BLaER1 (cell line): ENCODE measurements around the gene RBM7.

Experiments used
- H3K27ac ChIP-seq: shearing (Covaris generic); formaldehyde crosslinking; 2 replicates; pipeline ENCODE4 v1.8.1; 2022
- H3K27me3 ChIP-seq: shearing (Covaris generic); formaldehyde crosslinking; 2 replicates; pipeline ENCODE4 v1.8.1; 2022
- H3K36me3 ChIP-seq: shearing (Covaris generic); formaldehyde crosslinking; 2 replicates; pipeline ENCODE4 v1.8.1; 2022
- H3K4me1 ChIP-seq: shearing (Covaris generic); formaldehyde crosslinking; 2 replicates; pipeline ENCODE4 v1.8.1; 2022
- H3K4me2 ChIP-seq: shearing (Covaris generic); formaldehyde crosslinking; 2 replicates; pipeline ENCODE4 v1.8.1; 2022
- H3K4me3 ChIP-seq: shearing (Covaris generic); formaldehyde crosslinking; 2 replicates; pipeline ENCODE4 v1.8.1; 2022
- H3K9ac ChIP-seq: shearing (Covaris generic); formaldehyde crosslinking; 2 replicates; pipeline ENCODE4 v1.8.1; 2022
- H3K9me3 ChIP-seq: shearing (Covaris generic); formaldehyde crosslinking; 2 replicates; pipeline ENCODE4 v1.8.1; 2022
- H4K20me1 ChIP-seq: shearing (Covaris generic); formaldehyde crosslinking; 2 replicates; pipeline ENCODE4 v1.8.1; 2022
- Cebpa-rat ChIP-seq: shearing (Covaris generic); IDR thresholded peaks from 2 replicates; pipeline ENCODE4 v1.8.1; 2022

Gene RBM7

GRCh38 chr11:114395736-114396135, 4.7 kb upstream of the RBM7 start:
- peaks cover 14% of the 10 kb centered on the region for H3K4me1 ChIP-seq
- H3K9ac ChIP-seq, result no peak overlapping the region
- no peaks in the 10 kb centered on the region for H3K36me3 ChIP-seq
- no peaks in the 10 kb centered on the region for H3K27me3 ChIP-seq
- no peaks in the 10 kb centered on the region for H3K9me3 ChIP-seq
- no peak for TF ChIP-seq Cebpa-rat
- H3K27ac ChIP-seq, result no peak overlapping the region
- H3K4me2 ChIP-seq, result no peak overlapping the region
- H4K20me1 ChIP-seq, result no peaks in the 10 kb centered on the region
- H3K4me3 ChIP-seq, result no peak overlapping the region

DNA sequence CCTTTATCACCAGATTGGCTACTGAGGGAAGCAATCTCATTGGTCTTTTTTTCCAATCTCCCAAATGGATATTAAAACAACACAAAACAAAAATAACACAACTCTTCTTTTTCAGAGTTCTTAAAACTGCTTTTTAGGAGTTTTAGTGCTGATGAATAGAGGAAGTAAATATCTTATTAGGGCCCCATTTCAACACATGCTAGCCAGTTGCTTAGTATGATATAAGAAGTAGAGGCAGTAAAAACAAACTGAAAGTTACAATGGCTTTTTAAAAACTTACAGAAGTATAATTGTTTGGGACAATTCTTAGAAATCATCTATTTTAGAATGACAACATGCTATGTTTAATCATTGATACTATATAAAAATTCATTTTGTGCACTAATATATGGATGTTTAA, 3.5 kb upstream of the RBM7 start:
- Histone ChIP-seq H3K4me3 (no peak overlapping the region), H3K4me2 (no peak overlapping the region), H3K4me1 (peaks cover 19% of the 10 kb centered on the region), H3K27me3 (no peaks in the 10 kb centered on the region), H3K9ac (no peak overlapping the region), H4K20me1 (peaks cover 6% of the 10 kb centered on the region; the same call in 1 of the 2 replicates), H3K36me3 (no peaks in the 10 kb centered on the region), H3K27ac (no peak overlapping the region), H3K9me3 (no peaks in the 10 kb centered on the region)
- TF ChIP-seq Cebpa-rat, result no peak

GRCh38 chr11:114397349-114397982, 3.0 kb upstream of the RBM7 start:
- no peak overlapping the region for H3K27ac ChIP-seq
- no peak for TF ChIP-seq Cebpa-rat
- H3K9ac ChIP-seq, result no peak overlapping the region

DNA sequence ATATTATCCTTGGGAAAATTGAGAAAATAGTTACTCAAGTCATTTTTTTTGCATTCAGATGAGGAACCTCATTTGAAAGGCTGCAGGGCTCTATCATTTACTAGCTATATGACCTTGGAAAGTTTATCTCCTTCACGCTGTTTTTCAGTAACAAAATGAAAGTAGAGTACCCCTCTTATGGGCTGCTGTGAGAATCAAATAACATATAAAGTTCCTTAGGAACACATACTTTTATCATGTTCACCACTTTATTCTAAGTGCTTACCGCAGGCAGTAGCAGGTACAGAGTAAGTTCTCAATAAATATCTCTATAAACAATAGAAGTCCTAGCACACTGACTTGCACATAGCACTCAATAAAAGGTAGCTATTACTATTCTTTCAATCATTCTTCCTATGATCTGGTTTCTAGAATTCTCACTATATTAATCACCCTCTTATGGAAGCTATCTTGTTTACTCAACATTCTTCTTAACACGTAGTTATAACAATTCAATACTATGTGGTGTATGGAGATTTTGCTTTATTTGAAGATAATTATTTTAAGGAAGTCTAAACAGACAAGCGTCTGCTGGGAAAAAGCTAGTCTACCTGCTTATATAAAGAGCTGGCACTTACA, 2.1 kb upstream of the RBM7 start:
- H3K9ac ChIP-seq, result no peak overlapping the region

More at GRCh38 chr11:114397349-114397982, 3.0 kb upstream of the RBM7 start:
- Histone ChIP-seq H3K9me3 (no peaks in the 10 kb centered on the region), H3K4me1 (peaks cover 23% of the 10 kb centered on the region), H3K4me3 (no peak overlapping the region), H3K36me3 (peaks cover 2% of the 10 kb centered on the region; the same call in 1 of the 2 replicates), H3K27me3 (no peaks in the 10 kb centered on the region), H3K4me2 (no peak overlapping the region), H4K20me1 (peaks cover 9% of the 10 kb centered on the region; the same call in 1 of the 2 replicates)

GRCh38 chr11:114399490-114400215, 813 bp upstream of the RBM7 start:
- TF ChIP-seq Cebpa-rat, result no peak
- Histone ChIP-seq H3K36me3 (peaks cover 22% of the 10 kb centered on the region), H3K4me1 (peaks cover 35% of the 10 kb centered on the region), H3K9me3 (no peaks in the 10 kb centered on the region), H3K4me2 (peak overlapping the region; percentile 86), H3K9ac (peak overlapping the region; percentile 97), H3K4me3 (peak overlapping the region; percentile 88), H3K27me3 (no peaks in the 10 kb centered on the region), H3K27ac (peak overlapping the region; percentile 97), H4K20me1 (peaks cover 29% of the 10 kb centered on the region)

More for the DNA sequence above, 2.1 kb upstream of the RBM7 start:
- H3K9me3 ChIP-seq, result no peaks in the 10 kb centered on the region
- H3K36me3 ChIP-seq, result peaks cover 11% of the 10 kb centered on the region; the same call in 1 of the 2 replicates
- H3K4me2 ChIP-seq, result peak overlapping the region; percentile 86
- H3K27ac ChIP-seq, result no peak overlapping the region
- no peaks in the 10 kb centered on the region for H3K27me3 ChIP-seq
- peaks cover 18% of the 10 kb centered on the region for H4K20me1 ChIP-seq
- H3K4me3 ChIP-seq, result no peak overlapping the region; the same call in 1 of the 2 replicates
- TF ChIP-seq Cebpa-rat, result no peak
- H3K4me1 ChIP-seq, result peaks cover 31% of the 10 kb centered on the region

DNA sequence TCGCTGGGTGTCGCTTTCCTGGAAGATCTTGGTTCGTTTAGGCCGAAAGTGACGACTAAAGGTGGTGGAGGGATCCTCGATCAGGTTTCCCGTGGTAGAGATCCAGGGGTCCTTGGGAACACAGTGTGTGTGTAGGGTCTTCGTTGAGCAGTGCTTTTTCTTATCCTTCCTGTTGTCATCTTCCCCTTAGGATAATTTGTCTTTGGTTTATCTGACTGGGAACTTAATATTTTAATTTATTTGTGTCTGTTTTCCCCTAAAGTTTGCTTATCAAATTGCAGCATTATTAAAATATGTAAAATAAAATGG, 403 bp downstream of the RBM7 start:
- Histone ChIP-seq H4K20me1 (peaks cover 39% of the 10 kb centered on the region), H3K27ac (peak overlapping the region; percentile 97), H3K27me3 (no peaks in the 10 kb centered on the region), H3K36me3 (peaks cover 33% of the 10 kb centered on the region), H3K4me2 (peak overlapping the region; percentile 83), H3K4me1 (peaks cover 35% of the 10 kb centered on the region), H3K9ac (peak overlapping the region; percentile 97), H3K9me3 (no peaks in the 10 kb centered on the region), H3K4me3 (peak overlapping the region; percentile 88)
- TF ChIP-seq Cebpa-rat, result no peak; the same call in 1 of the 2 replicates

- Histone ChIP-seq H3K27me3 (no peaks in the 10 kb centered on the region), H3K9ac (peak overlapping the region; percentile 97), H3K9me3 (no peaks in the 10 kb centered on the region), H3K4me3 (peak overlapping the region; percentile 88), H3K4me2 (peak overlapping the region; percentile 83), H3K27ac (peak overlapping the region; percentile 97), H3K36me3 (peaks cover 38% of the 10 kb centered on the region), H4K20me1 (peaks cover 39% of the 10 kb centered on the region), H3K4me1 (peaks cover 35% of the 10 kb centered on the region)
- TF ChIP-seq Cebpa-rat, result no peak
These were observed 845 bp downstream of the RBM7 start for GRCh38 chr11:114401311-114401710.

GRCh38 chr11:114412946-114413345, 12.5 kb downstream of the RBM7 start:
- no peaks in the 10 kb centered on the region for H4K20me1 ChIP-seq
- H3K27ac ChIP-seq, result no peak overlapping the region
- TF ChIP-seq Cebpa-rat, result no peak
- no peak overlapping the region for H3K4me3 ChIP-seq
- H3K36me3 ChIP-seq, result peaks cover 65% of the 10 kb centered on the region
- no peaks in the 10 kb centered on the region for H3K27me3 ChIP-seq
- no peaks in the 10 kb centered on the region for H3K9me3 ChIP-seq
- H3K4me2 ChIP-seq, result no peak overlapping the region
- H3K9ac ChIP-seq, result no peak overlapping the region
- H3K4me1 ChIP-seq, result peaks cover 14% of the 10 kb centered on the region

- H3K27ac ChIP-seq, result no peak overlapping the region
- no peaks in the 10 kb centered on the region for H4K20me1 ChIP-seq
- no peaks in the 10 kb centered on the region for H3K9me3 ChIP-seq
- H3K4me1 ChIP-seq, result peaks cover 14% of the 10 kb centered on the region
- no peak overlapping the region for H3K9ac ChIP-seq
- H3K4me2 ChIP-seq, result no peak overlapping the region
- TF ChIP-seq Cebpa-rat, result no peak
- H3K27me3 ChIP-seq, result no peaks in the 10 kb centered on the region
- peaks cover 58% of the 10 kb centered on the region for H3K36me3 ChIP-seq
- no peak overlapping the region for H3K4me3 ChIP-seq
These were observed 13.5 kb downstream of the RBM7 start for GRCh38 chr11:114413958-114414357.

- Histone ChIP-seq H4K20me1 (no peaks in the 10 kb centered on the region), H3K27ac (no peak overlapping the region), H3K36me3 (peaks cover 35% of the 10 kb centered on the region), H3K27me3 (no peaks in the 10 kb centered on the region), H3K4me2 (no peak overlapping the region), H3K4me1 (peaks cover 14% of the 10 kb centered on the region), H3K9ac (no peak overlapping the region), H3K9me3 (no peaks in the 10 kb centered on the region), H3K4me3 (no peak overlapping the region)
- no peak for TF ChIP-seq Cebpa-rat
These were observed 16.0 kb downstream of the RBM7 start for GRCh38 chr11:114416441-114416961.
